SK-N-SH (cell line): Measurements from ENCODE around the gene ABHD16B. TPM values are rescaled to one million over a fixed set of nuclear protein-coding genes. Genes with fewer than 3 reads are reported as not detected.
A peak's percentile ranks its signal among the peaks of the same experiment; 100 is the strongest.

Source experiments
- CTCF ChIA-PET: fragments of 300-600, 350-600 bp; formaldehyde crosslinking; extraction: SDS; loops from one replicate; lab custom pipeline; 2021; lab: Yijun Ruan, JAX
- POLR2A ChIA-PET: fragments of 350-600 bp; sonication (Branson Sonifier 250); formaldehyde crosslinking; extraction: SDS; loops from one replicate; lab custom pipeline; 2020; ENCODE audit warnings: antibody characterized with exemption, inconsistent platforms; lab: Yijun Ruan, JAX
- DNase-seq: peaks from one replicate; pipeline ENCODE4 v3.0.0; 2012
- H2AFZ ChIP-seq: fragments of 200-600 bp; sonication (generic); 2 replicates; pipeline ENCODE4 v1.8.1; 2016; ENCODE audit warnings: antibody characterized with exemption, mild to moderate bottlenecking, low read depth
- H3F3A ChIP-seq: fragments of 200-600 bp; sonication (generic); replicated peaks from 2 replicates; pipeline ENCODE3; 2016; ENCODE audit warnings: antibody characterized with exemption, mild to moderate bottlenecking; ENCODE audit not compliant: insufficient read depth
- H3K27ac ChIP-seq, 2 experiments: fragments of 200-500 bp in 1 of 2; fragments of 200-600 bp in 1 of 2; sonication (Bioruptor generic) in 1 of 2; sonication (generic), shearing (Covaris generic) in 1 of 2; 2 replicates each; pipeline versions ENCODE4 v1.5.1 to v1.6.1; 2014 to 2016; ENCODE audit warnings: low read depth in 2 of 2, inconsistent platforms in 1 of 2, low read length in 1 of 2, mild to moderate bottlenecking in 1 of 2, mixed read lengths in 1 of 2
- H3K27me3 ChIP-seq: fragments of 200-600 bp; sonication (generic), shearing (Covaris generic); 2 replicates; pipeline ENCODE4 v1.6.1; 2016; ENCODE audit warnings: mixed run types; ENCODE audit not compliant: insufficient read depth
- H3K36me3 ChIP-seq, 2 experiments: fragments of 200-500 bp in 1 of 2; fragments of 200-600 bp in 1 of 2; sonication (Bioruptor generic) in 1 of 2; sonication (generic) in 1 of 2; replicated peaks in 1 of 2; 2 replicates each; pipeline versions ENCODE3 to v1.5.1; 2014 to 2016; ENCODE audit warnings: low read length in 1 of 2, mild to moderate bottlenecking in 1 of 2; ENCODE audit not compliant: insufficient read depth in 2 of 2, control insufficient read depth in 1 of 2
- H3K4me1 ChIP-seq, 2 experiments: fragments of 200-500 bp in 1 of 2; fragments of 200-600 bp in 1 of 2; sonication (Bioruptor generic) in 1 of 2; sonication (generic), shearing (Covaris generic) in 1 of 2; 2 replicates each; pipeline versions ENCODE4 v1.5.1 to v1.6.1; 2014 to 2016; ENCODE audit warnings: low read depth in 1 of 2, low read length in 1 of 2, mixed run types in 1 of 2; ENCODE audit not compliant: insufficient read depth in 2 of 2, control insufficient read depth in 1 of 2
- H3K4me2 ChIP-seq: fragments of 200-600 bp; sonication (generic), shearing (Covaris generic); 2 replicates; pipeline ENCODE4 v1.6.1; 2017; ENCODE audit warnings: mixed run types
- H3K4me3 ChIP-seq, 2 experiments: fragments of 200-500 bp in 1 of 2; fragments of 200-600 bp in 1 of 2; sonication (Bioruptor generic) in 1 of 2; sonication (generic), shearing (Covaris generic) in 1 of 2; 2 replicates each; pipeline versions ENCODE4 v1.5.1 to v1.8.1; 2014 to 2016; ENCODE audit warnings: low read depth in 2 of 2, inconsistent platforms in 1 of 2, low read length in 1 of 2, mild to moderate bottlenecking in 1 of 2, mixed read lengths in 1 of 2, moderate library complexity in 1 of 2
- H3K79me2 ChIP-seq: fragments of 200-600 bp; sonication (generic); 2 replicates; pipeline ENCODE4 v1.8.1; 2017; ENCODE audit warnings: mild to moderate bottlenecking; ENCODE audit not compliant: insufficient read depth
- H3K9ac ChIP-seq: fragments of 200-600 bp; sonication (generic); 2 replicates; pipeline ENCODE4 v1.6.1; 2017; ENCODE audit warnings: mixed run types
- H3K9me2 ChIP-seq: fragments of 200-600 bp; sonication (generic); 2 replicates; pipeline ENCODE4 v1.6.1; 2017; ENCODE audit warnings: mixed run types
- H3K9me3 ChIP-seq: fragments of 200-600 bp; sonication (generic); 2 replicates; pipeline ENCODE4 v1.6.1; 2017; ENCODE audit warnings: mixed run types, mild to moderate bottlenecking, moderate library complexity
- H4K20me1 ChIP-seq: fragments of 200-600 bp; sonication (generic); 2 replicates; pipeline ENCODE4 v1.6.1; 2017; ENCODE audit warnings: mild to moderate bottlenecking, mixed run types; ENCODE audit not compliant: insufficient read depth
- CTCF ChIP-seq: fragments of 200-600 bp; sonication (generic); IDR thresholded peaks from 2 replicates; pipeline ENCODE4 v1.6.1; 2017; ENCODE audit warnings: antibody characterized with exemption, mild to moderate bottlenecking, moderate library complexity
- GABPA ChIP-seq: IDR thresholded peaks from 2 replicates; pipeline ENCODE4 v1.4.0; 2012; ENCODE audit warnings: low read depth, mild to moderate bottlenecking
- GATA2 ChIP-seq: sonication (generic); formaldehyde crosslinking; IDR thresholded peaks from 2 replicates; pipeline ENCODE4 v1.5.0; 2020; ENCODE audit warnings: mild to moderate bottlenecking, missing genetic modification reagents
- IRF3 ChIP-seq: fragments of 150-350 bp; IDR thresholded peaks from 2 replicates; pipeline ENCODE4 v1.6.1; 2016; ENCODE audit warnings: mild to moderate bottlenecking, low read depth, low read length
- MAX ChIP-seq: IDR thresholded peaks from 2 replicates; pipeline ENCODE4 v1.4.0; 2012; ENCODE audit warnings: low read depth
- MEF2A ChIP-seq: IDR thresholded peaks from 2 replicates; pipeline ENCODE4 v1.4.0; 2012; ENCODE audit warnings: low read depth, borderline replicate concordance
- MXI1 ChIP-seq: IDR thresholded peaks from 2 replicates; pipeline ENCODE4 v1.6.1; 2012; ENCODE audit warnings: mild to moderate bottlenecking, low read depth, low read length, improper control_type of control experiment
- NFIC ChIP-seq: IDR thresholded peaks from 2 replicates; pipeline ENCODE4 v1.4.0; 2012; ENCODE audit warnings: borderline replicate concordance
- NRF1 ChIP-seq: IDR thresholded peaks from 2 replicates; pipeline ENCODE4 v1.6.1; 2012; ENCODE audit warnings: low read depth, mild to moderate bottlenecking, low read length
- POLR2AphosphoS5 ChIP-seq: IDR thresholded peaks from 2 replicates; pipeline ENCODE4 v1.6.1; 2012; ENCODE audit warnings: low read depth, low read length
- RCOR1 ChIP-seq: fragments of 150-350 bp; IDR thresholded peaks from 2 replicates; pipeline ENCODE4 v1.6.1; 2017; ENCODE audit warnings: antibody characterized with exemption, low read length
- REST ChIP-seq: IDR thresholded peaks from 2 replicates; pipeline ENCODE4 v1.6.1; 2012; ENCODE audit warnings: mild to moderate bottlenecking, low read depth, low read length, moderate library complexity
- RFX5 ChIP-seq: IDR thresholded peaks from 2 replicates; pipeline ENCODE4 v1.6.1; 2012; ENCODE audit warnings: mild to moderate bottlenecking, improper control_type of control experiment, low read length
- RXRA ChIP-seq: IDR thresholded peaks from 2 replicates; pipeline ENCODE4 v1.4.0; 2012; ENCODE audit warnings: low read depth, mild to moderate bottlenecking, borderline replicate concordance
- SIN3A ChIP-seq: IDR thresholded peaks from 2 replicates; pipeline ENCODE4 v1.6.1; 2012; ENCODE audit warnings: low read depth, mild to moderate bottlenecking, low read length, moderate library complexity, borderline replicate concordance
- WGBS: methylation state at CpG from one replicate; pipeline ENCODE4 v1.1.6; 2017; ENCODE audit warnings: low lambda C conversion rate; 5-methylcytosine and 5-hydroxymethylcytosine counted together
- polyA plus RNA-seq, 3 experiments: library from polyadenylated mRNA; depleted of rRNA; stranded (reverse); fragments of >200 nt; gene quantifications; 2 replicates each; pipeline ENCODE4 v1.2.3, GENCODE V29; 2012

Gene ABHD16B
- polyA plus RNA-seq, 1 of the 3 experiments (the other 2 are of a cell fraction): not detected

GRCh38 chr20:63857764-63858392, 3.4 kb upstream of the ABHD16B start:
- Histone ChIP-seq H3K36me3 (peaks cover 0 to 13% of the 10 kb centered on the region in 2 experiments), H3K27me3 (no peaks in the 10 kb centered on the region), H2AFZ (no peak overlapping the region), H3K9ac (no peak overlapping the region), H3K9me2 (no peaks in the 10 kb centered on the region), H3K4me2 (no peak overlapping the region), H3F3A (no peaks in the 10 kb centered on the region), H4K20me1 (no peaks in the 10 kb centered on the region), H3K4me1 (peaks cover 0 to 52% of the 10 kb centered on the region in 2 experiments; a peak in 1 of 4 replicates), H3K9me3 (no peaks in the 10 kb centered on the region), H3K27ac (peak overlapping the region in 1 of 2 experiments; percentile 76; a peak in 2 of 4 replicates), H3K4me3 (no peak overlapping the region), H3K79me2 (no peaks in the 10 kb centered on the region)
- POLR2A ChIA-PET: no interaction called here
- no peak for TF ChIP-seq REST
- no peak for TF ChIP-seq MXI1
- TF ChIP-seq RFX5: no peak
- no peak for TF ChIP-seq CTCF
- TF ChIP-seq MEF2A: no peak
- TF ChIP-seq RCOR1: no peak
- TF ChIP-seq SIN3A: no peak
- TF ChIP-seq NFIC: no peak
- TF ChIP-seq GABPA: no peak
- no peak for TF ChIP-seq MAX
- no peak for TF ChIP-seq RXRA
- TF ChIP-seq GATA2 (CRISPR knock-in tag): no peak
- TF ChIP-seq POLR2AphosphoS5: no peak
- TF ChIP-seq IRF3: no peak
- no peak for TF ChIP-seq NRF1
- 57% methylated on average over 12 of the region's 14 CpGs for WGBS
- peak; percentile 78 for DNase-seq
- CTCF ChIA-PET: interaction anchor here (1.0 to 2.3 kb wide), 5 partner anchors 38 to 116 kb away, joined by 3 to 11 read pairs (median 3); no protein-coding TSS in a partner anchor
